Loucy (cell line): ENCODE results near the gene CD244.
"Not testable (repeated sequence)": the region's sequence is repeated elsewhere in the genome, so short reads cannot be mapped to it uniquely, and the experiment has no call there.

Experiments used
- H2AFZ ChIP-seq: fragments of 200-600 bp; sonication (generic); 2 replicates; pipeline ENCODE4 v1.6.0; 2016; ENCODE audit warnings: antibody characterized with exemption, mild to moderate bottlenecking, low read length, moderate library complexity
- H3F3A ChIP-seq: fragments of 200-600 bp; 2 replicates; pipeline ENCODE4 v1.6.0; 2016; ENCODE audit warnings: antibody characterized with exemption, low read depth, mild to moderate bottlenecking
- H3K27me3 ChIP-seq: fragments of 200-600 bp; sonication (generic); 2 replicates; pipeline ENCODE4 v1.6.1; 2014; ENCODE audit warnings: low read length, mild to moderate bottlenecking; ENCODE audit not compliant: insufficient read depth, poor library complexity, severe bottlenecking
- H3K36me3 ChIP-seq: fragments of 200-600 bp; sonication (generic); 2 replicates; pipeline ENCODE4 v1.6.1; 2016; ENCODE audit warnings: low read length; ENCODE audit not compliant: insufficient read depth
- H3K4me1 ChIP-seq: fragments of 200-600 bp; sonication (generic); 2 replicates; pipeline ENCODE4 v1.5.1; 2014; ENCODE audit warnings: low read length, mild to moderate bottlenecking; ENCODE audit not compliant: insufficient read depth, poor library complexity, severe bottlenecking
- H3K4me2 ChIP-seq: fragments of 200-600 bp; sonication (generic); 2 replicates; pipeline ENCODE4 v1.6.0; 2014; ENCODE audit warnings: antibody characterized with exemption, low read length, low read depth, mild to moderate bottlenecking; ENCODE audit not compliant: poor library complexity, severe bottlenecking
- H3K4me3 ChIP-seq: fragments of 200-600 bp; sonication (generic); 2 replicates; pipeline ENCODE4 v1.5.1; 2014; ENCODE audit warnings: low read length, mild to moderate bottlenecking, mixed read lengths; ENCODE audit not compliant: poor library complexity, severe bottlenecking
- H3K79me2 ChIP-seq: fragments of 200-600 bp; sonication (generic); 2 replicates; pipeline ENCODE4 v1.6.1; 2014; ENCODE audit warnings: low read length; ENCODE audit not compliant: insufficient read depth
- H3K9ac ChIP-seq: fragments of 200-600 bp; sonication (generic); 2 replicates; pipeline ENCODE4 v1.6.0; 2014; ENCODE audit warnings: mild to moderate bottlenecking, low read depth, low read length, moderate library complexity; ENCODE audit not compliant: poor library complexity, severe bottlenecking
- H3K9me2 ChIP-seq: fragments of 200-600 bp; sonication (generic); replicated peaks from 2 replicates; pipeline ENCODE4 v1.6.1; 2016; ENCODE audit warnings: low read depth, low read length, mixed read lengths
- H3K9me3 ChIP-seq: fragments of 200-600 bp; sonication (generic); 2 replicates; pipeline ENCODE4 v1.6.1; 2014; ENCODE audit warnings: mild to moderate bottlenecking, antibody characterized with exemption, low read length, low read depth; ENCODE audit not compliant: insufficient read depth
- H4K20me1 ChIP-seq: fragments of 200-600 bp; sonication (generic); 2 replicates; pipeline ENCODE4 v1.6.0; 2014; ENCODE audit warnings: antibody characterized with exemption, low read length, mild to moderate bottlenecking; ENCODE audit not compliant: insufficient read depth, poor library complexity, severe bottlenecking
- CTCF ChIP-seq: fragments of 200-600 bp; sonication (generic); conservative IDR thresholded peaks from 2 replicates; pipeline ENCODE4 v1.5.1; 2014; ENCODE audit warnings: mild to moderate bottlenecking, antibody characterized with exemption, low read length
- EZH2phosphoT487 ChIP-seq: fragments of 200-600 bp; IDR thresholded peaks from 2 replicates; pipeline ENCODE4 v1.6.1; 2018; ENCODE audit warnings: antibody characterized with exemption, mild to moderate bottlenecking, moderate library complexity, borderline replicate concordance

CD244 gene

GRCh38 chr1:160877221-160877620 is 14.5 kb upstream of the CD244 start:
- peak overlapping the region; percentile 59; the same call in 1 of the 2 replicates for H2AFZ ChIP-seq
- no peaks in the 10 kb centered on the region for H3K9me3 ChIP-seq
- no peaks in the 10 kb centered on the region for H3K79me2 ChIP-seq
- no peaks in the 10 kb centered on the region for H3K36me3 ChIP-seq
- peak overlapping the region; percentile 51 for H3K9ac ChIP-seq
- H3F3A ChIP-seq = no peaks in the 10 kb centered on the region
- no peak overlapping the region for H3K4me3 ChIP-seq
- no peaks in the 10 kb centered on the region for H3K9me2 ChIP-seq
- peak; percentile 82 for TF ChIP-seq CTCF
- TF ChIP-seq EZH2phosphoT487 = no peak
- H4K20me1 ChIP-seq = no peaks in the 10 kb centered on the region
- no peaks in the 10 kb centered on the region for H3K27me3 ChIP-seq
- peaks cover 28% of the 10 kb centered on the region for H3K4me1 ChIP-seq
- peak overlapping the region; percentile 46 for H3K4me2 ChIP-seq

- no peaks in the 10 kb centered on the region for H3F3A ChIP-seq
- no peak overlapping the region for H3K9ac ChIP-seq
- H3K79me2 ChIP-seq = no peaks in the 10 kb centered on the region
- H3K9me3 ChIP-seq = no peaks in the 10 kb centered on the region
- no peaks in the 10 kb centered on the region for H4K20me1 ChIP-seq
- H3K4me2 ChIP-seq = no peak overlapping the region
- H3K4me3 ChIP-seq = no peak overlapping the region
- no peaks in the 10 kb centered on the region for H3K27me3 ChIP-seq
- peaks cover 28% of the 10 kb centered on the region for H3K4me1 ChIP-seq
- no peak for TF ChIP-seq CTCF
- TF ChIP-seq EZH2phosphoT487 = no peak
- no peaks in the 10 kb centered on the region for H3K9me2 ChIP-seq
- H3K36me3 ChIP-seq = no peaks in the 10 kb centered on the region
- H2AFZ ChIP-seq = 0 out of 2 replicates have a peak overlapping the region, but pooled peaks have one; percentile 59
These were observed 13.6 kb upstream of the CD244 start for GRCh38 chr1:160876311-160876710.

- H3F3A ChIP-seq, H3K9ac ChIP-seq, H3K4me2 ChIP-seq, H3K4me3 ChIP-seq, H3K9me2 ChIP-seq, H4K20me1 ChIP-seq, H2AFZ ChIP-seq, H3K79me2 ChIP-seq, H3K9me3 ChIP-seq, H3K36me3 ChIP-seq, H3K27me3 ChIP-seq: not testable (repeated sequence)
- H3K4me1 ChIP-seq = peaks cover 28% of the 10 kb centered on the region
These were observed 12.9 kb upstream of the CD244 start for GRCh38 chr1:160875591-160875990.

- no peaks in the 10 kb centered on the region for H3K9me3 ChIP-seq
- H3F3A ChIP-seq = no peaks in the 10 kb centered on the region
- no peak overlapping the region for H3K4me2 ChIP-seq
- no peak overlapping the region for H3K9ac ChIP-seq
- TF ChIP-seq CTCF = no peak
- TF ChIP-seq EZH2phosphoT487 = no peak
- no peaks in the 10 kb centered on the region for H3K36me3 ChIP-seq
- H3K4me1 ChIP-seq = peaks cover 28% of the 10 kb centered on the region
- no peaks in the 10 kb centered on the region for H3K27me3 ChIP-seq
- no peaks in the 10 kb centered on the region for H3K9me2 ChIP-seq
- no peak overlapping the region for H2AFZ ChIP-seq
- no peak overlapping the region for H3K4me3 ChIP-seq
- no peaks in the 10 kb centered on the region for H3K79me2 ChIP-seq
- H4K20me1 ChIP-seq = no peaks in the 10 kb centered on the region
These were observed 12.2 kb upstream of the CD244 start for GRCh38 chr1:160874935-160875334.
